Tibial nerve (tissue), 4 donors: Measurements from ENCODE around the gene AHNAK.
"Not testable (repeated sequence)": the region's sequence is repeated elsewhere in the genome, so short reads cannot be mapped to it uniquely, and the experiment has no call there.

Experiments used
- EP300 ChIP-seq, 2 donors: sonication (generic); formaldehyde crosslinking; IDR thresholded peaks; one replicate each; pipeline ENCODE4 v1.6.1; 2017; ENCODE audit warnings: antibody characterized with exemption in 2 of 2, mild to moderate bottlenecking in 1 of 2
- TF ChIP-seq, protein P1 (sequence below), 5 experiments: fragments of 200-600 bp in 3 of 5; fragments of 450-650 bp in 2 of 5; sonication (generic) in 3 of 5; IDR thresholded peaks; one replicate each; pipeline ENCODE4 v1.5.1; 2016 to 2019; ENCODE audit warnings: antibody characterized with exemption in 5 of 5, mild to moderate bottlenecking in 3 of 5, moderate library complexity in 2 of 5

GRCh38 chr11:62550478-62550877 lies 3.9 kb upstream of the AHNAK start:
- TF ChIP-seq, protein P1, sequence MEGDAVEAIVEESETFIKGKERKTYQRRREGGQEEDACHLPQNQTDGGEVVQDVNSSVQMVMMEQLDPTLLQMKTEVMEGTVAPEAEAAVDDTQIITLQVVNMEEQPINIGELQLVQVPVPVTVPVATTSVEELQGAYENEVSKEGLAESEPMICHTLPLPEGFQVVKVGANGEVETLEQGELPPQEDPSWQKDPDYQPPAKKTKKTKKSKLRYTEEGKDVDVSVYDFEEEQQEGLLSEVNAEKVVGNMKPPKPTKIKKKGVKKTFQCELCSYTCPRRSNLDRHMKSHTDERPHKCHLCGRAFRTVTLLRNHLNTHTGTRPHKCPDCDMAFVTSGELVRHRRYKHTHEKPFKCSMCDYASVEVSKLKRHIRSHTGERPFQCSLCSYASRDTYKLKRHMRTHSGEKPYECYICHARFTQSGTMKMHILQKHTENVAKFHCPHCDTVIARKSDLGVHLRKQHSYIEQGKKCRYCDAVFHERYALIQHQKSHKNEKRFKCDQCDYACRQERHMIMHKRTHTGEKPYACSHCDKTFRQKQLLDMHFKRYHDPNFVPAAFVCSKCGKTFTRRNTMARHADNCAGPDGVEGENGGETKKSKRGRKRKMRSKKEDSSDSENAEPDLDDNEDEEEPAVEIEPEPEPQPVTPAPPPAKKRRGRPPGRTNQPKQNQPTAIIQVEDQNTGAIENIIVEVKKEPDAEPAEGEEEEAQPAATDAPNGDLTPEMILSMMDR (IDR thresholded peaks at IDR 0.05), result not testable (repeated sequence)
- not testable (repeated sequence) for TF ChIP-seq EP300 (IDR thresholded peaks at IDR 0.05)
